HEK293 (cell line): ENCODE data around the gene PPP1R1B.

Experiments used
- GLIS2 ChIP-seq: fragments of 450-650 bp; formaldehyde crosslinking; IDR thresholded peaks from 2 replicates; pipeline ENCODE4 v1.5.1; 2016; ENCODE audit warnings: missing biosample characterization, missing genetic modification characterization
- HOXA7 ChIP-seq: sonication (generic); formaldehyde crosslinking; IDR thresholded peaks from 2 replicates; pipeline ENCODE4 v1.8.1; 2022; ENCODE audit warnings: missing genetic modification reagents, borderline replicate concordance
- KLF8 ChIP-seq: fragments of 450-650 bp; formaldehyde crosslinking; IDR thresholded peaks from 2 replicates; pipeline ENCODE4 v1.5.1; 2016; ENCODE audit warnings: missing biosample characterization, missing genetic modification characterization
- OSR2 ChIP-seq: fragments of 450-650 bp; formaldehyde crosslinking; IDR thresholded peaks from 2 replicates; pipeline ENCODE4 v1.5.1; 2016; ENCODE audit warnings: missing biosample characterization, missing genetic modification characterization
- SCRT1 ChIP-seq: fragments of 450-650 bp; formaldehyde crosslinking; IDR thresholded peaks from 2 replicates; pipeline ENCODE4 v1.5.1; 2016; ENCODE audit warnings: missing biosample characterization, missing genetic modification characterization, borderline replicate concordance
- SETDB1 ChIP-seq: IDR thresholded peaks from one replicate; pipeline ENCODE4 v1.6.1; 2017; ENCODE audit warnings: mild to moderate bottlenecking, low read length, moderate library complexity, mixed read lengths; ENCODE audit not compliant: insufficient read length
- SP7 ChIP-seq: fragments of 450-650 bp; formaldehyde crosslinking; IDR thresholded peaks from 2 replicates; pipeline ENCODE4 v1.5.1; 2016; ENCODE audit warnings: missing biosample characterization, missing genetic modification characterization
- ZFHX2 ChIP-seq: fragments of 450-650 bp; formaldehyde crosslinking; conservative IDR thresholded peaks from 2 replicates; pipeline ENCODE4 v1.5.1; 2016; ENCODE audit warnings: missing biosample characterization, missing genetic modification characterization
- ZFP37 ChIP-seq: fragments of 450-650 bp; formaldehyde crosslinking; IDR thresholded peaks from 2 replicates; pipeline ENCODE4 v1.5.1; 2016; ENCODE audit warnings: missing biosample characterization, missing genetic modification characterization
- ZNF19 ChIP-seq: fragments of 450-650 bp; formaldehyde crosslinking; IDR thresholded peaks from 2 replicates; pipeline ENCODE4; 2016; ENCODE audit warnings: missing biosample characterization, missing genetic modification characterization, low read depth
- ZNF302 ChIP-seq: fragments of 450-650 bp; formaldehyde crosslinking; IDR thresholded peaks from 2 replicates; pipeline ENCODE4 v1.5.1; 2016; ENCODE audit warnings: missing biosample characterization, missing genetic modification characterization, low read depth
- ZNF37A ChIP-seq: fragments of 450-650 bp; IDR thresholded peaks from 2 replicates; pipeline ENCODE4 v1.5.1; 2018; ENCODE audit warnings: missing biosample characterization, missing genetic modification characterization
- ZNF426 ChIP-seq: fragments of 450-650 bp; formaldehyde crosslinking; IDR thresholded peaks from 2 replicates; pipeline ENCODE4 v1.5.1; 2017; ENCODE audit warnings: missing biosample characterization, missing genetic modification characterization, mild to moderate bottlenecking, inconsistent platforms, moderate library complexity
- ZNF501 ChIP-seq: fragments of 450-650 bp; formaldehyde crosslinking; IDR thresholded peaks from 2 replicates; pipeline ENCODE4 v1.5.1; 2016; ENCODE audit warnings: missing biosample characterization, missing genetic modification characterization
- ZNF521 ChIP-seq: fragments of 450-650 bp; formaldehyde crosslinking; IDR thresholded peaks from 2 replicates; pipeline ENCODE4 v1.5.1; 2017; ENCODE audit warnings: missing biosample characterization, mild to moderate bottlenecking, missing genetic modification characterization
- ZNF530 ChIP-seq: fragments of 450-650 bp; formaldehyde crosslinking; IDR thresholded peaks from 2 replicates; pipeline ENCODE4 v1.5.1; 2016; ENCODE audit warnings: low read depth, missing biosample characterization, missing genetic modification characterization
- ZNF544 ChIP-seq: fragments of 450-650 bp; formaldehyde crosslinking; IDR thresholded peaks from 2 replicates; pipeline ENCODE4 v1.5.0; 2017; ENCODE audit warnings: missing biosample characterization, missing genetic modification characterization
- ZNF558 ChIP-seq: fragments of 450-650 bp; formaldehyde crosslinking; IDR thresholded peaks from 2 replicates; pipeline ENCODE4 v1.5.1; 2016; ENCODE audit warnings: missing biosample characterization, missing genetic modification characterization
- ZNF626 ChIP-seq: fragments of 450-650 bp; sonication (Bioruptor Pico); formaldehyde crosslinking; IDR thresholded peaks from 2 replicates; pipeline ENCODE4 v1.5.1; 2018; ENCODE audit warnings: missing biosample characterization, missing genetic modification characterization, inconsistent platforms
- ZNF629 ChIP-seq: fragments of 450-650 bp; formaldehyde crosslinking; IDR thresholded peaks from 2 replicates; pipeline ENCODE4 v1.5.1; 2017; ENCODE audit warnings: missing biosample characterization, missing genetic modification characterization
- ZNF654 ChIP-seq: fragments of 450-650 bp; formaldehyde crosslinking; IDR thresholded peaks from 2 replicates; pipeline ENCODE4 v1.5.1; 2016; ENCODE audit warnings: low read depth, missing biosample characterization, missing genetic modification characterization
- ZNF660 ChIP-seq: fragments of 450-650 bp; IDR thresholded peaks from 2 replicates; pipeline ENCODE4 v1.5.1; 2018; ENCODE audit warnings: missing biosample characterization, mild to moderate bottlenecking, missing genetic modification characterization
- ZNF664 ChIP-seq: fragments of 450-650 bp; formaldehyde crosslinking; IDR thresholded peaks from 2 replicates; pipeline ENCODE4 v1.5.1; 2016; ENCODE audit warnings: missing biosample characterization, missing genetic modification characterization
- ZNF701 ChIP-seq: fragments of 450-650 bp; formaldehyde crosslinking; IDR thresholded peaks from 2 replicates; pipeline ENCODE4 v1.5.1; 2016; ENCODE audit warnings: missing biosample characterization, missing genetic modification characterization
- ZNF843 ChIP-seq: fragments of 450-650 bp; formaldehyde crosslinking; IDR thresholded peaks from 2 replicates; pipeline ENCODE4 v1.5.1; 2016; ENCODE audit warnings: missing biosample characterization, missing genetic modification characterization
- ZSCAN23 ChIP-seq: fragments of 450-650 bp; formaldehyde crosslinking; IDR thresholded peaks from 2 replicates; pipeline ENCODE4 v1.5.1; 2016; ENCODE audit warnings: missing biosample characterization, missing genetic modification characterization
- TF ChIP-seq, protein P1 (sequence below): fragments of 450-650 bp; formaldehyde crosslinking; IDR thresholded peaks from 2 replicates; pipeline ENCODE4 v1.5.1; 2016; ENCODE audit warnings: missing biosample characterization, missing genetic modification characterization
- TF ChIP-seq, protein P2 (sequence below): fragments of 450-650 bp; formaldehyde crosslinking; IDR thresholded peaks from 2 replicates; pipeline ENCODE4 v1.5.1; 2016; ENCODE audit warnings: missing biosample characterization, missing genetic modification characterization
- TF ChIP-seq, protein P3 (sequence below): fragments of 450-650 bp; formaldehyde crosslinking; IDR thresholded peaks from 2 replicates; pipeline ENCODE4 v1.5.1; 2016; ENCODE audit warnings: missing biosample characterization, missing genetic modification characterization
- TF ChIP-seq, protein P4 (sequence below): fragments of 450-650 bp; formaldehyde crosslinking; IDR thresholded peaks from 2 replicates; pipeline ENCODE4 v1.5.1; 2017; ENCODE audit warnings: missing biosample characterization, missing genetic modification characterization

Gene PPP1R1B

DNA sequence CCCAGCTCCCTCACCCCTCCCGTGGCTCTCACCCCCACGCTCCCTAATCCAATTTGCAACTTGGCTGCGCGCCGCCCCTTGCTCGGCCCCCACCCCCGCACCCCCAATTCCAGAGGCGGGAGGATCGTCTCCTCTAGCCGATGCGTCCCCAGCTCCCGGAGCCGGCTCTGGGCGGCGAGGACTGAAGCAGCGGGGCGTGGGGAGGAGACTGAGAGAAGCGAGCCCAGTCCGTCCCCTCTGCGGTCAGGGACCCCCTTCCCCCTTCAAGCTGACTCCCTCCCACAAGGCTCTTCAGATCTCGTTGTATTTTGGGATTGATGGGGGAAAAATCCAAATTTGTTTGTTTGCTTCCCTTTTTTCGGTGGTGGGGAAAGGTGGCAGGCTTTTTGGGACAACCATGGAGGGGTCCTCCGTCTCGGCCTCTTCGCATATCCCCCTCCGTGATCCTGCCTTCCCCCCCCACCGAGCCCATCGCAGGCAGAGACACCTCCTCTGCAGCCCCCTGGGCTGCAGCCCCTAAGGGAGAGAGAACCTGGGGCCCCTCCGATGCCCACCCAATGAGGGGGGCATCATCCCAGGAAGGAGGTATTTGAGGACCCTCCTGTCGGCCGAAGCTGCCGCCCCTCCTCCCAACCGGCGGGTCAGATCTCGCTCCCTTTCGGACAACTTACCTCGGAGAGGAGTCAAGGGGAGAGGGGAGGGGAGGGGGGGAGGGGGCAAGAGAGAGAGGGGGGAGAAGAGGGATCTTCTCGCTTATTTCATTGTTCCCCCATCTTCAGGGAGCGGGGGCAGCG is 19.5 kb upstream of the PPP1R1B start (continued):
- no peak for TF ChIP-seq SETDB1
- TF ChIP-seq ZFHX2 = peak; percentile 78
- no peak for TF ChIP-seq ZNF629
- no peak for TF ChIP-seq HOXA7 (CRISPR knock-in tag)
- no peak for TF ChIP-seq OSR2 (tag by site-specific recombination)
- TF ChIP-seq ZNF521 (tag by site-specific recombination) = no peak
- TF ChIP-seq, protein P1, sequence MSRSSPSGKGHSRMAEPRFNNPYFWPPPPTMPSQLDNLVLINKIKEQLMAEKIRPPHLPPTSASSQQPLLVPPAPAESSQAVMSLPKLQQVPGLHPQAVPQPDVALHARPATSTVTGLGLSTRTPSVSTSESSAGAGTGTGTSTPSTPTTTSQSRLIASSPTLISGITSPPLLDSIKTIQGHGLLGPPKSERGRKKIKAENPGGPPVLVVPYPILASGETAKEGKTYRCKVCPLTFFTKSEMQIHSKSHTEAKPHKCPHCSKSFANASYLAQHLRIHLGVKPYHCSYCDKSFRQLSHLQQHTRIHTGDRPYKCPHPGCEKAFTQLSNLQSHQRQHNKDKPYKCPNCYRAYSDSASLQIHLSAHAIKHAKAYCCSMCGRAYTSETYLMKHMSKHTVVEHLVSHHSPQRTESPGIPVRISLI (tag by site-specific recombination) = no peak
- no peak for TF ChIP-seq ZNF664 (tag by site-specific recombination)
- TF ChIP-seq ZNF544 (tag by site-specific recombination) = no peak
- TF ChIP-seq ZNF558 (tag by site-specific recombination) = no peak
- TF ChIP-seq ZNF37A (tag by site-specific recombination) = no peak
- TF ChIP-seq ZNF302 (tag by site-specific recombination) = no peak
- TF ChIP-seq, protein P2, sequence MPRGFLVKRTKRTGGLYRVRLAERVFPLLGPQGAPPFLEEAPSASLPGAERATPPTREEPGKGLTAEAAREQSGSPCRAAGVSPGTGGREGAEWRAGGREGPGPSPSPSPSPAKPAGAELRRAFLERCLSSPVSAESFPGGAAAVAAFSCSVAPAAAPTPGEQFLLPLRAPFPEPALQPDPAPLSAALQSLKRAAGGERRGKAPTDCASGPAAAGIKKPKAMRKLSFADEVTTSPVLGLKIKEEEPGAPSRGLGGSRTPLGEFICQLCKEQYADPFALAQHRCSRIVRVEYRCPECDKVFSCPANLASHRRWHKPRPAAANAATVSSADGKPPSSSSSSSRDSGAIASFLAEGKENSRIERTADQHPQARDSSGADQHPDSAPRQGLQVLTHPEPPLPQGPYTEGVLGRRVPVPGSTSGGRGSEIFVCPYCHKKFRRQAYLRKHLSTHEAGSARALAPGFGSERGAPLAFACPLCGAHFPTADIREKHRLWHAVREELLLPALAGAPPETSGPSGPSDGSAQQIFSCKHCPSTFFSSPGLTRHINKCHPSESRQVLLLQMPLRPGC (tag by site-specific recombination) = no peak
- no peak for TF ChIP-seq SCRT1
- no peak for TF ChIP-seq ZNF19 (tag by site-specific recombination)
- TF ChIP-seq ZFP37 (tag by site-specific recombination) = no peak
- no peak for TF ChIP-seq KLF8
- no peak for TF ChIP-seq SP7 (tag by site-specific recombination)
- no peak for TF ChIP-seq ZNF626 (tag by site-specific recombination)
- no peak for TF ChIP-seq ZNF501 (tag by site-specific recombination)
- no peak for TF ChIP-seq ZNF660 (tag by site-specific recombination)
- no peak for TF ChIP-seq ZNF701
- TF ChIP-seq ZNF843 (tag by site-specific recombination) = no peak
- TF ChIP-seq, protein P3, sequence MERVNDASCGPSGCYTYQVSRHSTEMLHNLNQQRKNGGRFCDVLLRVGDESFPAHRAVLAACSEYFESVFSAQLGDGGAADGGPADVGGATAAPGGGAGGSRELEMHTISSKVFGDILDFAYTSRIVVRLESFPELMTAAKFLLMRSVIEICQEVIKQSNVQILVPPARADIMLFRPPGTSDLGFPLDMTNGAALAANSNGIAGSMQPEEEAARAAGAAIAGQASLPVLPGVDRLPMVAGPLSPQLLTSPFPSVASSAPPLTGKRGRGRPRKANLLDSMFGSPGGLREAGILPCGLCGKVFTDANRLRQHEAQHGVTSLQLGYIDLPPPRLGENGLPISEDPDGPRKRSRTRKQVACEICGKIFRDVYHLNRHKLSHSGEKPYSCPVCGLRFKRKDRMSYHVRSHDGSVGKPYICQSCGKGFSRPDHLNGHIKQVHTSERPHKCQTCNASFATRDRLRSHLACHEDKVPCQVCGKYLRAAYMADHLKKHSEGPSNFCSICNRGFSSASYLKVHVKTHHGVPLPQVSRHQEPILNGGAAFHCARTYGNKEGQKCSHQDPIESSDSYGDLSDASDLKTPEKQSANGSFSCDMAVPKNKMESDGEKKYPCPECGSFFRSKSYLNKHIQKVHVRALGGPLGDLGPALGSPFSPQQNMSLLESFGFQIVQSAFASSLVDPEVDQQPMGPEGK (tag by site-specific recombination) = peak; percentile 2; the same call in 1 of the 2 replicates
- TF ChIP-seq ZNF654 = no peak
- no peak for TF ChIP-seq ZSCAN23 (tag by site-specific recombination)
- peak; percentile 31; the same call in 1 of the 2 replicates for TF ChIP-seq GLIS2
- TF ChIP-seq, protein P4, sequence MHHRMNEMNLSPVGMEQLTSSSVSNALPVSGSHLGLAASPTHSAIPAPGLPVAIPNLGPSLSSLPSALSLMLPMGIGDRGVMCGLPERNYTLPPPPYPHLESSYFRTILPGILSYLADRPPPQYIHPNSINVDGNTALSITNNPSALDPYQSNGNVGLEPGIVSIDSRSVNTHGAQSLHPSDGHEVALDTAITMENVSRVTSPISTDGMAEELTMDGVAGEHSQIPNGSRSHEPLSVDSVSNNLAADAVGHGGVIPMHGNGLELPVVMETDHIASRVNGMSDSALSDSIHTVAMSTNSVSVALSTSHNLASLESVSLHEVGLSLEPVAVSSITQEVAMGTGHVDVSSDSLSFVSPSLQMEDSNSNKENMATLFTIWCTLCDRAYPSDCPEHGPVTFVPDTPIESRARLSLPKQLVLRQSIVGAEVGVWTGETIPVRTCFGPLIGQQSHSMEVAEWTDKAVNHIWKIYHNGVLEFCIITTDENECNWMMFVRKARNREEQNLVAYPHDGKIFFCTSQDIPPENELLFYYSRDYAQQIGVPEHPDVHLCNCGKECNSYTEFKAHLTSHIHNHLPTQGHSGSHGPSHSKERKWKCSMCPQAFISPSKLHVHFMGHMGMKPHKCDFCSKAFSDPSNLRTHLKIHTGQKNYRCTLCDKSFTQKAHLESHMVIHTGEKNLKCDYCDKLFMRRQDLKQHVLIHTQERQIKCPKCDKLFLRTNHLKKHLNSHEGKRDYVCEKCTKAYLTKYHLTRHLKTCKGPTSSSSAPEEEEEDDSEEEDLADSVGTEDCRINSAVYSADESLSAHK (tag by site-specific recombination) = no peak
- TF ChIP-seq ZNF530 (tag by site-specific recombination) = no peak
- TF ChIP-seq ZNF426 = no peak
- TF ChIP-seq, all 188 proteins: peak for 10
